ENCODE measurements around the gene KCNV2.

KCNV2 gene

DNA sequence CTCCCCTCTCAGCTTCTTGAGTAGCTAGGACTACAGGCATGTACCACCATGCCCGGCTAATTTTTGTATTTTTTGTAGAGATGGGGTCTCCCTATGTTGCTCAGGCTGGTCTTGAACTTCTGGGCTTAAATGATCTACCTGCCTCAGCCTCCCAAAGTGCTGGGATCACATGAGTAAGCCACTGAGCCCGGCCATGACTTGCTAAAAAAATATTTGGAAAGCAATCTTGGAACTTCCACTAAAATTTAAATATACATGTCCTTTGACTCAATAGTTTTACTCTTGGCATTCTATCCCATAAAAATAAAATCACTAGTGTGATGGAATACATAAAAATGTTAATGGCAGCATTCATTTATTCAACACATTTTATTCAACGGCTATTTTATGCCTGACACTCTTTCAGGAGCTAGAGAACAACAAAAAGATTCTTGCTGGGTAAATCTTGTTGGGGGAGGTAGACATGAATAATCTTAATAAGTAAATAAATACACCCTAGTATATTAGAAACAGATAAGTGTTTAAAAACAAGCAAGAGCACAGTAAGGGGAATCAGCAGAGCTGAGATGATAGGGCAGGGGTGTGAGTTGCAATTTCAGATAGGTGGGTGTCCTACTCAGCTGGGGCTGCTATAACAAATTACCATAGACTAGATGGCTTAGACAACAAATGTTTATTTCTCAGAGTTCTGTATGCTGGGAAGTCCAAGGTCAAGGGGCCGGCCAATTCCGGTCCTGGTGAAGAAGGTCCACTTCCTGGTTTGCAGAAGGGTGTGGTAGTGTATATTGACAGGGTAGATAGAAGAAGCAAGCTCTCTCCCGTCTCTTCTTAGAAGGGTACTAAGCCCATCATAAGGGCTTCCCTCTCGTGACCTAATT is 50.7 kb downstream of the KCNV2 start:
- no peak for DNase-seq (ENCODE audit: insufficient read length, low spot score)
- TF ChIP-seq POU2F2 (IDR thresholded peaks at IDR 0.05; ENCODE audit: low read depth, low read length), result no peak
- no peak for TF ChIP-seq SPI1 (IDR thresholded peaks at IDR 0.05; ENCODE audit: low read depth, low read length)
- TF ChIP-seq POLR2A (IDR thresholded peaks at IDR 0.05; ENCODE audit: low read depth, low read length), result no peak
- TF ChIP-seq POLR2AphosphoS5 (IDR thresholded peaks at IDR 0.05; ENCODE audit: low read depth, low read length), result no peak
- FAIRE-seq, result no peak

GRCh38 chr9:2771087-2771486 is 53.8 kb downstream of the KCNV2 start:
- no peak for FAIRE-seq
- no peak for DNase-seq (ENCODE audit: insufficient read length, low spot score)
- TF ChIP-seq POU2F2 (IDR thresholded peaks at IDR 0.05; ENCODE audit: low read depth, low read length) (no peak), PAX5 (IDR thresholded peaks at IDR 0.05; ENCODE audit: insufficient read depth, low read length, severe bottlenecking) (no peak), POLR2A (IDR thresholded peaks at IDR 0.05; ENCODE audit: low read depth, low read length) (no peak)

DNA sequence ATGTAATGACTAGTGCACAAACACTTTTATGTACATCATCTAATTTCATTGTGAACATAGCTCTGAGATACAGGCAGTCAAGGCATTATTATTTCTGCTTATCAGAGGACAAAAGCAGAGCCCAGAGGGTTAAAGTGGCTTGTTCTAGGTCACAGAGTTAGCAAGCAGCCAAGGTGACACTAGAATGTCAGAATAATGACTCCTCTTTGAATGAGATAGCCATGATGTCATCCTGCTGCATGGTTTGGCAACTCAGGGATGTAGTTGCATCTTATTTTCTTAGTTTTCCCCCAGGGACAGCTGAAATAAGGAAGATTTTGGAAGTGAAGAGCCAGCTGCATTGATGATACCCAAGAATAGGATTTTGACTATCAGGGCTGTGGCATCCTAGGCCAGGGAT is 54.4 kb downstream of the KCNV2 start:
- peak; percentile 13 for FAIRE-seq
- no peak for DNase-seq (ENCODE audit: insufficient read length, low spot score)
- TF ChIP-seq SPI1 (IDR thresholded peaks at IDR 0.05; ENCODE audit: low read depth, low read length), result no peak

- DNase-seq (ENCODE audit: insufficient read length, low spot score) (no peak), FAIRE-seq (no peak)
- no peak for TF ChIP-seq POLR2A (IDR thresholded peaks at IDR 0.05; ENCODE audit: low read depth, low read length)
- no peak for TF ChIP-seq POLR2AphosphoS5 (IDR thresholded peaks at IDR 0.05; ENCODE audit: low read depth, low read length)
- TF ChIP-seq PAX5 (IDR thresholded peaks at IDR 0.05; ENCODE audit: insufficient read depth, low read length, severe bottlenecking), result no peak
- TF ChIP-seq TAF1 (IDR thresholded peaks at IDR 0.05; ENCODE audit: low read depth, low read length), result no peak
- no peak for TF ChIP-seq SPI1 (IDR thresholded peaks at IDR 0.05; ENCODE audit: low read depth, low read length)
- TF ChIP-seq POU2F2 (IDR thresholded peaks at IDR 0.05; ENCODE audit: low read depth, low read length), result no peak
Measured at GRCh38 chr9:2777454-2777853, 60.1 kb downstream of the KCNV2 start.

- TF ChIP-seq SPI1 (IDR thresholded peaks at IDR 0.05; ENCODE audit: low read depth, low read length) (no peak), POLR2AphosphoS5 (IDR thresholded peaks at IDR 0.05; ENCODE audit: low read depth, low read length) (no peak), POLR2A (IDR thresholded peaks at IDR 0.05; ENCODE audit: low read depth, low read length) (no peak), POU2F2 (IDR thresholded peaks at IDR 0.05; ENCODE audit: low read depth, low read length) (no peak), PAX5 (IDR thresholded peaks at IDR 0.05; ENCODE audit: insufficient read depth, low read length, severe bottlenecking) (no peak), TAF1 (IDR thresholded peaks at IDR 0.05; ENCODE audit: low read depth, low read length) (no peak)
- FAIRE-seq, result no peak
- no peak for DNase-seq (ENCODE audit: insufficient read length, low spot score)
Measured at GRCh38 chr9:2778816-2779215, 61.5 kb downstream of the KCNV2 start.

Measured in GM12891 (cell line).